Adrenal gland (tissue), 5 donors: ENCODE data around the gene PRDM10.

Source experiments
- POLR2A ChIP-seq, 2 donors: fragments of 450-650 bp; IDR thresholded peaks; one replicate each; pipeline ENCODE4 v1.6.1; 2017; ENCODE audit warnings: antibody characterized with exemption in 2 of 2, mild to moderate bottlenecking in 2 of 2, moderate library complexity in 1 of 2
- TF ChIP-seq, protein P1 (sequence below), 6 experiments: fragments of 450-650 bp in 4 of 6; fragments of 200-600 bp in 2 of 6; sonication (generic) in 1 of 6; IDR thresholded peaks; 1 replicate in 5 of 6; 2 replicates in 1 of 6; pipeline versions ENCODE4 v1.5.1 to v1.8.0; 2016 to 2021; ENCODE audit warnings: antibody characterized with exemption in 6 of 6, mild to moderate bottlenecking in 2 of 6, moderate library complexity in 1 of 6
- donor health status: DM: no; HTN: no; CAD: no.

DNA sequence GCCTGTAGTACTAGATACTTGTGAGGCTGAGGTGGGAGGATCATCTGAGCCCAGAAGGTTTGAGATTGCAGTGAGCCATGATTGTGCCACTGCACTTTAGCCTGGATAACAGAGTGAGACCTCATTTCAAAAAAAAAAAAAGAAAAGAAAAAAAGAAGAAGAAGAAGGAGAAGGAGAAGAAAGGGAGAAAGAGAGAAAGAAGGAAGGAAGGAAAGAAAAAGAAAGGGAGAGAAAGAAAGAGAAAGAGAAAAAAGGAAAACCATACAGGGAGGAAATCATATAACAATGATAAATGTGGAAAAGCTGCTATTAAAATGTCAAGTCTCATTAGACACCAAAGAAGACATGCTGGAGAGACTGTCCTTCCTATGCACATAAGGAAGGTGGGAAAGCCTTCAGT is 5.7 kb upstream of the PRDM10 start:
- TF ChIP-seq, protein P1, sequence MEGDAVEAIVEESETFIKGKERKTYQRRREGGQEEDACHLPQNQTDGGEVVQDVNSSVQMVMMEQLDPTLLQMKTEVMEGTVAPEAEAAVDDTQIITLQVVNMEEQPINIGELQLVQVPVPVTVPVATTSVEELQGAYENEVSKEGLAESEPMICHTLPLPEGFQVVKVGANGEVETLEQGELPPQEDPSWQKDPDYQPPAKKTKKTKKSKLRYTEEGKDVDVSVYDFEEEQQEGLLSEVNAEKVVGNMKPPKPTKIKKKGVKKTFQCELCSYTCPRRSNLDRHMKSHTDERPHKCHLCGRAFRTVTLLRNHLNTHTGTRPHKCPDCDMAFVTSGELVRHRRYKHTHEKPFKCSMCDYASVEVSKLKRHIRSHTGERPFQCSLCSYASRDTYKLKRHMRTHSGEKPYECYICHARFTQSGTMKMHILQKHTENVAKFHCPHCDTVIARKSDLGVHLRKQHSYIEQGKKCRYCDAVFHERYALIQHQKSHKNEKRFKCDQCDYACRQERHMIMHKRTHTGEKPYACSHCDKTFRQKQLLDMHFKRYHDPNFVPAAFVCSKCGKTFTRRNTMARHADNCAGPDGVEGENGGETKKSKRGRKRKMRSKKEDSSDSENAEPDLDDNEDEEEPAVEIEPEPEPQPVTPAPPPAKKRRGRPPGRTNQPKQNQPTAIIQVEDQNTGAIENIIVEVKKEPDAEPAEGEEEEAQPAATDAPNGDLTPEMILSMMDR (IDR thresholded peaks at IDR 0.05) = no peak
- no peak for TF ChIP-seq POLR2A (IDR thresholded peaks at IDR 0.05)
